ENCODE results near the gene NANOS3.

DNA sequence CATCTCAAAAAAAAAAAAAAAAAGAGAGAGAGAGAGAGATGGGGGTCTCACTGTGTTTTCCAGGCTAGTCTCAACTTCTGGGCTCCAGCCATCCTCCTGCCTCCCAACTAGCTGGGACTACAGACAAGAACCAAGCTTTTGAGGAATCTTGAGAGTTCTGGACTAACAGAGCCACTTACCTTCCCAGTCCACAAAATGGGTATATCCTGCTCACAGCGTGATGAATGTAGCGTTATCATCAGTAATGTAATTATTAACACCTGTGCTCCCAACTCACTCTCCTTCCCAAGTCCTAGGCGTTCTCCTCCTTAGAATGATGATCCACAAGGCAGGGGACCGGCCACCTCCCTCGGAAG is 4.6 kb upstream of the NANOS3 start:
- TF ChIP-seq POLR2A (IDR thresholded peaks at IDR 0.05) = no peak
- TF ChIP-seq, protein P1, sequence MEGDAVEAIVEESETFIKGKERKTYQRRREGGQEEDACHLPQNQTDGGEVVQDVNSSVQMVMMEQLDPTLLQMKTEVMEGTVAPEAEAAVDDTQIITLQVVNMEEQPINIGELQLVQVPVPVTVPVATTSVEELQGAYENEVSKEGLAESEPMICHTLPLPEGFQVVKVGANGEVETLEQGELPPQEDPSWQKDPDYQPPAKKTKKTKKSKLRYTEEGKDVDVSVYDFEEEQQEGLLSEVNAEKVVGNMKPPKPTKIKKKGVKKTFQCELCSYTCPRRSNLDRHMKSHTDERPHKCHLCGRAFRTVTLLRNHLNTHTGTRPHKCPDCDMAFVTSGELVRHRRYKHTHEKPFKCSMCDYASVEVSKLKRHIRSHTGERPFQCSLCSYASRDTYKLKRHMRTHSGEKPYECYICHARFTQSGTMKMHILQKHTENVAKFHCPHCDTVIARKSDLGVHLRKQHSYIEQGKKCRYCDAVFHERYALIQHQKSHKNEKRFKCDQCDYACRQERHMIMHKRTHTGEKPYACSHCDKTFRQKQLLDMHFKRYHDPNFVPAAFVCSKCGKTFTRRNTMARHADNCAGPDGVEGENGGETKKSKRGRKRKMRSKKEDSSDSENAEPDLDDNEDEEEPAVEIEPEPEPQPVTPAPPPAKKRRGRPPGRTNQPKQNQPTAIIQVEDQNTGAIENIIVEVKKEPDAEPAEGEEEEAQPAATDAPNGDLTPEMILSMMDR (IDR thresholded peaks at IDR 0.05) = no peak

All from upper lobe of left lung (tissue), 4 donors.